AG09309 (cell line): ENCODE data around the gene PICK1.

Source experiments
- DNase-seq: peaks from one replicate; pipeline ENCODE4 v3.0.0-alpha.2; 2010; ENCODE audit warnings: low read depth
- H3K4me3 ChIP-seq: 2 replicates; pipeline ENCODE4 v1.5.1; 2011; ENCODE audit warnings: mild to moderate bottlenecking, low read depth, low read length, moderate library complexity; ENCODE audit not compliant: control insufficient read depth
- TF ChIP-seq, protein P1 (sequence below): IDR thresholded peaks from 2 replicates; pipeline ENCODE4 v1.5.1; 2011; ENCODE audit warnings: mild to moderate bottlenecking, low read depth, low read length, inconsistent platforms; ENCODE audit not compliant: insufficient read depth, control insufficient read depth; ENCODE audit errors: missing control alignments

The PICK1 gene

DNA sequence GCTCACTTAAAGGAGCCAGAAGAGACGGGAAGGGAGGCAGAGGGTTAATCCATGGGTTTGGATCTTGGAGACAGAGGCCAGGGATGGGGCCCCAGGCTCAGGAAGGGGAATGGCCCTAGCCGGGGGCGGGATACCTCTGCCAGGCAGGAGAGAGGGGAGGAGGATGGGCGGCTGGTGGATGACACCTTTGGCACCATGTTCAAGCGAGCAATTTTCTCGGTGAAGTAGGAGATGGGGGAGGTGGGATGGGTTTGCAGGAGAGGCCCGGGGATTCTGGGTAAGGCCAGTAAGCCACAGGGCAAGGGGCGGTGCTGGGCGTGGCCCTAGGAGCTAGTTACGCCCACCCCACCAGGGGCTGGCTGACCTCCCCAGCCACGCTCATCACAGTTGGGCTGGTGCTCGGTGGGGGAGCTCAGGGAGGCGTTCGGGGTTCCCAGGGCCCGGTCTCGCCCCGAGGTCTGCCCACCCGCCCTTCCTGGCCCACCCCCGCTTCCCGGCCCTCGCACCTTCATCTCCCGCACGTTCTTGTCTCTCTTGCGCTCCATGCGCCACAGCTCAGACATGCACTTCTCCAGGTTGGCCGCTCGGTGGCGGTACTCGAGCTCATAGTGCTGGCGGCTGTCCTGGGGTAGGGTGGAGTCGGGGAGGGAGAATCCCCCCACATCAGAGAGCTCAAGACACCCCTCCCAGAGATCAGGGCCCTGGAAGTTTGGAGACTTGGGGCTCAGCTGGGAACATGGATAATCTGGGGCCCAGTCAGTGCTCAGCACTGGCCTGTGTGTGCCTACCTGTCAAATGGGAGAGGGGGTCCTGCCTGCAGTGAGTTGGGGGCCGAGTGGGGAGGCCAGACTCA lies 40.6 kb downstream of the PICK1 start:
- no peak for DNase-seq
- no peak overlapping the region for H3K4me3 ChIP-seq
- TF ChIP-seq, protein P1, sequence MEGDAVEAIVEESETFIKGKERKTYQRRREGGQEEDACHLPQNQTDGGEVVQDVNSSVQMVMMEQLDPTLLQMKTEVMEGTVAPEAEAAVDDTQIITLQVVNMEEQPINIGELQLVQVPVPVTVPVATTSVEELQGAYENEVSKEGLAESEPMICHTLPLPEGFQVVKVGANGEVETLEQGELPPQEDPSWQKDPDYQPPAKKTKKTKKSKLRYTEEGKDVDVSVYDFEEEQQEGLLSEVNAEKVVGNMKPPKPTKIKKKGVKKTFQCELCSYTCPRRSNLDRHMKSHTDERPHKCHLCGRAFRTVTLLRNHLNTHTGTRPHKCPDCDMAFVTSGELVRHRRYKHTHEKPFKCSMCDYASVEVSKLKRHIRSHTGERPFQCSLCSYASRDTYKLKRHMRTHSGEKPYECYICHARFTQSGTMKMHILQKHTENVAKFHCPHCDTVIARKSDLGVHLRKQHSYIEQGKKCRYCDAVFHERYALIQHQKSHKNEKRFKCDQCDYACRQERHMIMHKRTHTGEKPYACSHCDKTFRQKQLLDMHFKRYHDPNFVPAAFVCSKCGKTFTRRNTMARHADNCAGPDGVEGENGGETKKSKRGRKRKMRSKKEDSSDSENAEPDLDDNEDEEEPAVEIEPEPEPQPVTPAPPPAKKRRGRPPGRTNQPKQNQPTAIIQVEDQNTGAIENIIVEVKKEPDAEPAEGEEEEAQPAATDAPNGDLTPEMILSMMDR = peak; percentile 34

DNA sequence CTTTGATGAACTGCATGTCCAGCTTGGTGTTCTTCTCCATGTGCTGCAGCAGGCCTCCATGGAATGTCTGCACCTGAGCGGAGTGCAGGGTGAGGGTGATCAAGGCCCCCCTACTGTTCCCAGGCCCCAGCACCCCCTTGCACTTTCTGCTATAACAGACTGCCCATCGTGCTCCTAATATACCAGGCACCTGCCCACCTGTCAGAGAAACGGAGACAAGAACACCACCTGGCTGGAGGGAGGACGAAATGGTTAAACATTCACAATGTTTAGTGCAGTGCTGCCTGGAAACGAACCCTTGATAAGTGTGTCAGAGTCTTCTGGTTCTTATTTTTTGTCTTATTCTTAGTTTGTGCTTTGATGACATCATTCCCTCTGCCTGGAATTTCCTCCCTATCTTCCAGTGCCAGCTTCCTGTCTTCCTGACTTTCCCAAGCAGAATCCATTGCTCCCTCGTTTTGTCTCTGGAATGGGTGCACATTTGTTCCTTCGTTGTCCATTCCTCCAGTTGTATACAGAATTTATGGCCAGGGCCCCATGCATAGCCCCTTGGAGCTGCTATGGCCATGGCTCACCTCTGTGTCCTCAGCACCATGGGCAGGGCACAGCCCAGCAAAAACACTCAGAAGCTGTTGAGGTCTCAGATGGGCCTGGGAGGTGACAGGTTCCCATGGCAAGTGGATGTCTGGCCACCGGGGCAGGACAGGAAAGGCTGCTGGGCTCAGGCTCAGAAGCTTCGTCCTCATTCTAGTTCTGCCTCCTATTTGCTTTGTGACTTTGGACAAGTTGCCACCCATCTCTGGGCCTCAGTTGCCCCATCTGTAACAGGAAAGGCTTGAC lies 41.4 kb downstream of the PICK1 start:
- peak; percentile 11 for DNase-seq
- TF ChIP-seq, protein P1 = no peak
- no peak overlapping the region for H3K4me3 ChIP-seq

DNA sequence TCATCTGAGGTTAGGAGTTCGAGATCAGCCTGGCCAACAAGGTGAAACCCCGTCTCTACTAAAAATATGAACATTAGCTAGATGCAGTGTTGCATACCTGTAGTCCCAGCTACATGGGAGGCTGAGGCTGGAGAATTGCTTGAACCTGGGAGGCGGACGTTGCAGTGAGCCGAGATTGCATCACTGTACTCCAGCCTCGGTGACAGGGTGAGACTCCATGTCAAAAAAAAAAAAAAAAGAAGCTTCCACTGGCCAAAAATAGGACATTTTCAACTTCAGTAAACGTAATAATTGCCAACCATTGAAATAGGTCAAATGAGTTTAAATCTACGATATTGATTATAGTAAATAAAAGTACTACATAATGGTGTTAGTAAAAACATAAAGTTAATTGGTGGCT lies 46.4 kb downstream of the PICK1 start:
- no peak overlapping the region for H3K4me3 ChIP-seq
- TF ChIP-seq, protein P1 = no peak
- DNase-seq = no peak

DNA sequence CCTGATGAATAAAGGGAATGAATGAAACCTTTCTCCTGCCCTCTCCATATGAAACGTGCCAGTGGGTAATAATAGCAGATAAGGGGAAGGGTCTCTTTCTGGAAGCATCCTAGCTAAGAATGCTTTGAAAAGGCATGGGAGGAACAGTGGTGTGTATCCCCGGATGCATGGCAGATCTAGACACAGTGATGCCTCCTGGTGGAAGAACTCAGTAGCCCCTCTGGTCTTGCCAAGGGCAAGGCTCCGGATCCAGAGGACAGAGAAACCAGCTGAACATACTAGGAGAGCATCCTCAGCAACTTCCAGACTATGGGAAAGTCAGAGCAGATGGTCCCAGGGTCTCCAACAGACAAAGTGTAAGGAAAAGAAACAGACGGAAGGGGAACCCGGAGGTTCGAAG lies 46.9 kb downstream of the PICK1 start:
- H3K4me3 ChIP-seq = no peak overlapping the region
- TF ChIP-seq, protein P1 = peak; percentile 39
- DNase-seq = no peak

DNA sequence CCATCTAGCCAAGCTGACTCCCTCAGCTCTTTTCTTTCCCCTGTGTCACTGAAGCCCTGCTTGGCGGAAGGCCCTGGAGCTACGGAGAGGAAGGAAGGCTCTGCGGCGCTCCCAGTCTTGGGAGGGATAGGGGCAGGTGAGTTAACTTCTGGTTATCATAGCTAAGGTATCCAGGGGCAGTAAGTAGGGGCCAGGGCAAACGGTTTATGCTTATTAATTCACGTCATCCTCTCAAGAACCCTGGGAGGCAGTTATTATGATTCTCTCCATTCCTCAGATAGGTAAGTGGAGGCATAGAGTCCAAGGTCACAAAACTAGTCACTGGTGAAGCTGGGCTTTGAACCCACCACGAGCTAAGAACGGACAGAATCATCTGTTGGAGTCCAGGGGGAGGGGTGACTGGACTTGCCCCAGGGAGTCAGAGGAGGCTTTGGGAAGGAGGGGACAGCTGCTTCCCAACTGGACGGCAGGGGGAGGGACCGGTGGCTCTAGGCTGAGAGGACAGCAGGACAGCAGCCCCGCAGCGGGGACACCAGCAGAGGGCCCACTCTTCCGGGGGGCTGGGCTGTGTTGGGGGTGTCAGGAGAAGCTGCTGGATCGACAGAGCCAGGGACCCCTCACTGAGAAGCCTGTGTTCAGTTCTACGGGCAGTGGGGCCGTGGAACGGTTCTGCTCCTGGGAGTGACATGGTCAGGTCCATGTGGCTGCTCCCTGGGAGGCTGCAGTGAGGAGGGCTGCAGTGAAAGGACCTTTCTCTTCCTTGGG lies 49.8 kb downstream of the PICK1 start:
- DNase-seq = no peak
- TF ChIP-seq, protein P1 = no peak
- H3K4me3 ChIP-seq = no peak overlapping the region
